Sigmoid colon (tissue), 7 donors: Measurements from ENCODE around the gene MTUS2. TPM values are rescaled to one million over a fixed set of nuclear protein-coding genes. Genes with fewer than 3 reads are reported as not detected.

Experiments used
- DNase-seq: peaks from one replicate; pipeline ENCODE4 v3.0.0-alpha.2; 2019
- H3K27ac ChIP-seq, 4 donors: fragments of 200-600 bp; sonication (generic); one replicate each; pipeline ENCODE4 v1.5.1; 2016 to 2019; ENCODE audit warnings: mild to moderate bottlenecking in 1 of 4
- H3K27me3 ChIP-seq, 3 donors: fragments of 200-600 bp; sonication (generic); one replicate each; pipeline ENCODE4 v1.5.1; 2019; ENCODE audit warnings: mild to moderate bottlenecking in 1 of 3
- H3K36me3 ChIP-seq, 4 donors: fragments of 200-600 bp; sonication (generic); one replicate each; pipeline ENCODE4 v1.5.1; 2016 to 2019
- H3K4me1 ChIP-seq, 4 donors: fragments of 200-600 bp; sonication (generic); one replicate each; pipeline ENCODE4 v1.5.1; 2017 to 2019
- H3K4me3 ChIP-seq, 4 donors: fragments of 200-600 bp; sonication (generic); one replicate each; pipeline ENCODE4 v1.5.1; 2017 to 2019; ENCODE audit warnings: mild to moderate bottlenecking in 2 of 4, moderate library complexity in 1 of 4
- H3K9me3 ChIP-seq, 4 donors: fragments of 200-600 bp in 3 of 4; sonication (generic) in 3 of 4; one replicate each; pipeline versions ENCODE4 v1.5.1 to v1.6.1; 2013 to 2019
- EP300 ChIP-seq, 4 donors: sonication (generic); formaldehyde crosslinking; IDR thresholded peaks; one replicate each; pipeline ENCODE4 v1.6.1; 2017; ENCODE audit warnings: antibody characterized with exemption in 4 of 4
- POLR2A ChIP-seq, 2 donors: fragments of 450-650 bp; IDR thresholded peaks; one replicate each; pipeline ENCODE4 v1.6.1; 2016; ENCODE audit warnings: antibody characterized with exemption in 2 of 2, mild to moderate bottlenecking in 2 of 2, moderate library complexity in 2 of 2
- POLR2AphosphoS5 ChIP-seq, 4 donors: sonication (generic); formaldehyde crosslinking; IDR thresholded peaks; one replicate each; pipeline ENCODE4 v1.6.1; 2017; ENCODE audit warnings: antibody characterized with exemption in 4 of 4
- WGBS, 2 donors: extraction: QIAGEN DNeasy Blood & Tissue Kit; methylation state at CpG; one replicate each; pipeline ENCODE4 v1.1.7; 2013; 5-methylcytosine and 5-hydroxymethylcytosine counted together
- intact Hi-C: fragments of 100-400 bp; cut with DNase I; formaldehyde crosslinking; loops from one replicate; pipeline ENCODE4 v1.15.1; 2023
- polyA plus RNA-seq, 3 donors: library from polyadenylated mRNA; stranded (reverse); fragments of 200-250 nt; gene quantifications; one replicate each; pipeline ENCODE4 v1.2.3, GENCODE V29; 2013
- total RNA-seq, 4 donors: library from RNA; depleted of rRNA; stranded (reverse); fragments of >200 nt; gene quantifications; one replicate each; pipeline ENCODE4 v1.1.0, GENCODE V29; 2016
- TF ChIP-seq, protein P1 (sequence below), 4 experiments: fragments of 450-650 bp in 3 of 4; fragments of 200-600 bp in 1 of 4; IDR thresholded peaks; one replicate each; pipeline ENCODE4 v1.5.1; 2016 to 2019; ENCODE audit warnings: antibody characterized with exemption in 4 of 4, mild to moderate bottlenecking in 3 of 4, moderate library complexity in 2 of 4
- donor health status: healthy with polysubstance abuse.
- donor health status: Bipolar disorder and iron deficiency.
- donor health status: healthy.

MTUS2 gene
- total and polyA plus RNA-seq, 7 donors: 0.23 to 2.2 (median 0.85) TPM; not detected in 1

DNA sequence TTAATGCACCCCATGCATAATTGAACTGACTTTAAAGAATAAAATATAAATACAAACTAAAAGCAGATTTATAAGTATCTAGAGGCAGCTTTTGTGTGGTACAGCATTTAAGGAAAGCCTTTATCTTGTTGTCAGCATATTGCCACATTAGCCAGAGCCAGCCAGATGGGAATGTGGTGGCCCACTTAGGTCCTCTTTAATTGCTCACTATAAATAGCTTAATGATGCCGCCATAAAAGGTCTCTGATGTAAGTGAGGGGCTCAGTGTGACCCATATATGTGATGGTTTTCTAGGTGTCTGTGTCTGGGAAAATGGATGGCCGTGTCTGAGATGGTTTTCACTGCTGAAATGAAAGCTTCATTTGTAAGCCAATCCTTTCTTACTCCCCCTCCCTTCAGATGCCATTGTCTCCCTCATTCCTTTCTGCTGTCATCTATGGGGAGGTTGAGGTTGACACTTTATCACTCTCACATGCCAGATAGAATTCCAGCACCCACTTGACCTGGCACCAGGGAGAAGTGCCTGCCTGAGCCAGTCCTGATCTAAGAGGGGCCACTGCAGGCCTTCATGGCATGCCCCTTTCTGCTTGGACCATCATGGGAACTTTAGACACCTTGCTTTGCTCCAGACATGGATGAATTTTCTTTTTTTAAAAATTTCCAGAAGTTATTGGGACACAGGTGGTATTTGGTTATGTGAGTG lies 135.3 kb downstream of the MTUS2 start:
- H3K27me3 ChIP-seq: no peaks in the 10 kb centered on the region
- WGBS, 2 donors: 56 to 60% methylated on average over 2 of the region's 2 CpGs
- intact Hi-C loops: no loop called here
- H3K27ac ChIP-seq: no peak overlapping the region
- DNase-seq: no peak
- H3K4me1 ChIP-seq: no peaks in the 10 kb centered on the region
- H3K36me3 ChIP-seq: no peaks in the 10 kb centered on the region
- no peak for TF ChIP-seq POLR2AphosphoS5 (IDR thresholded peaks at IDR 0.05)
- TF ChIP-seq POLR2A (IDR thresholded peaks at IDR 0.05): no peak
- TF ChIP-seq EP300 (IDR thresholded peaks at IDR 0.05): no peak
- TF ChIP-seq, protein P1, sequence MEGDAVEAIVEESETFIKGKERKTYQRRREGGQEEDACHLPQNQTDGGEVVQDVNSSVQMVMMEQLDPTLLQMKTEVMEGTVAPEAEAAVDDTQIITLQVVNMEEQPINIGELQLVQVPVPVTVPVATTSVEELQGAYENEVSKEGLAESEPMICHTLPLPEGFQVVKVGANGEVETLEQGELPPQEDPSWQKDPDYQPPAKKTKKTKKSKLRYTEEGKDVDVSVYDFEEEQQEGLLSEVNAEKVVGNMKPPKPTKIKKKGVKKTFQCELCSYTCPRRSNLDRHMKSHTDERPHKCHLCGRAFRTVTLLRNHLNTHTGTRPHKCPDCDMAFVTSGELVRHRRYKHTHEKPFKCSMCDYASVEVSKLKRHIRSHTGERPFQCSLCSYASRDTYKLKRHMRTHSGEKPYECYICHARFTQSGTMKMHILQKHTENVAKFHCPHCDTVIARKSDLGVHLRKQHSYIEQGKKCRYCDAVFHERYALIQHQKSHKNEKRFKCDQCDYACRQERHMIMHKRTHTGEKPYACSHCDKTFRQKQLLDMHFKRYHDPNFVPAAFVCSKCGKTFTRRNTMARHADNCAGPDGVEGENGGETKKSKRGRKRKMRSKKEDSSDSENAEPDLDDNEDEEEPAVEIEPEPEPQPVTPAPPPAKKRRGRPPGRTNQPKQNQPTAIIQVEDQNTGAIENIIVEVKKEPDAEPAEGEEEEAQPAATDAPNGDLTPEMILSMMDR (IDR thresholded peaks at IDR 0.05): no peak
- H3K9me3 ChIP-seq: no peaks in the 10 kb centered on the region
- no peak overlapping the region for H3K4me3 ChIP-seq

DNA sequence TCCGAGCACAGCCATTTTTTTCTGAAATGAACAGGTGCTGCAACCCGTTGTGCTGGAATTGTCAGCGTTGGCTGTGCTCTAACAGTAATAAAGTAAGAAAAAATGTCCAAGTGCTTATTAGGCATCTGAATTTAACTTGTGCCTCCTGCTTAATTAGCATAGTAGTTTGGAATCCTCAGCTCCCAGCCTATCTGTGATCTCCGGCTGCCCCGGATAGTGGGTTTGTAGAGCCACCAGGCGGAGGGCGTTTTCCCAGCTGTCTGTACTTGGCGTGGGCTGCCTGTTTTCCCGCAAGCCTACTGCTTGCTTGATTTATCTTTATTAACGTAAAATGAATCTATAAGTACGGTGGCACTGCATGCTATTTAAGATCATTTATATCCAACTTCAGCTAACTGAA lies 137.9 kb downstream of the MTUS2 start:
- Histone ChIP-seq H3K27me3 (no peaks in the 10 kb centered on the region), H3K9me3 (no peaks in the 10 kb centered on the region), H3K4me3 (no peak overlapping the region), H3K36me3 (no peaks in the 10 kb centered on the region), H3K4me1 (no peaks in the 10 kb centered on the region), H3K27ac (no peak overlapping the region)
- DNase-seq: no peak
- TF ChIP-seq EP300 (IDR thresholded peaks at IDR 0.05): no peak
- TF ChIP-seq POLR2AphosphoS5 (IDR thresholded peaks at IDR 0.05): no peak
- TF ChIP-seq, protein P1 (IDR thresholded peaks at IDR 0.05): no peak
- no peak for TF ChIP-seq POLR2A (IDR thresholded peaks at IDR 0.05)
- 80 to 81% methylated on average over 11 of the region's 11 CpGs for WGBS, 2 donors
- intact Hi-C loops: no loop called here

DNA sequence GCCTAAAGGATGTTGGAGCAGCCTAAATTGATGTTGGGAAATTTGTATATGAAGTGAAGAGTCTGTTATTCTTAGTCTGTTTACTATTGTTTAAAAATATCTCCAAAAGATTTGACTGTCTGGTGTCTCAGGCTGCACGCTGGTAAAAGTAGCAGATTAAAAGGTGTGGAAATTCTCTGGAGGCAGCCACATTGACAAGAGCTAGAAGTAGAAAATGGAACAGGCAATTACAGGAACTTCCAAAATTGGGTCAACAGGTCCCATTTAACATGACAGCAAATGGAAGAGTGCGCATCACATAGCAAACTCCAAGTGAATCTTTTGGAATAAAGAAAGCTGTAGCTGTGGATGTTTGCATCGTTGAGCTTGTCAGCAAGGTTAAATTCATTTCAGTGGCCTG lies 138.3 kb downstream of the MTUS2 start:
- H3K27me3 ChIP-seq: no peaks in the 10 kb centered on the region
- no peak overlapping the region for H3K27ac ChIP-seq
- H3K4me1 ChIP-seq: no peaks in the 10 kb centered on the region
- intact Hi-C loops: no loop called here
- DNase-seq: no peak
- no peaks in the 10 kb centered on the region for H3K36me3 ChIP-seq
- WGBS, 2 donors: 81 to 83% methylated on average over 3 of the region's 3 CpGs
- TF ChIP-seq POLR2A (IDR thresholded peaks at IDR 0.05) (no peak), EP300 (IDR thresholded peaks at IDR 0.05) (no peak), POLR2AphosphoS5 (IDR thresholded peaks at IDR 0.05) (no peak)
- TF ChIP-seq, protein P1 (IDR thresholded peaks at IDR 0.05): no peak
- H3K9me3 ChIP-seq: no peaks in the 10 kb centered on the region
- no peak overlapping the region for H3K4me3 ChIP-seq

DNA sequence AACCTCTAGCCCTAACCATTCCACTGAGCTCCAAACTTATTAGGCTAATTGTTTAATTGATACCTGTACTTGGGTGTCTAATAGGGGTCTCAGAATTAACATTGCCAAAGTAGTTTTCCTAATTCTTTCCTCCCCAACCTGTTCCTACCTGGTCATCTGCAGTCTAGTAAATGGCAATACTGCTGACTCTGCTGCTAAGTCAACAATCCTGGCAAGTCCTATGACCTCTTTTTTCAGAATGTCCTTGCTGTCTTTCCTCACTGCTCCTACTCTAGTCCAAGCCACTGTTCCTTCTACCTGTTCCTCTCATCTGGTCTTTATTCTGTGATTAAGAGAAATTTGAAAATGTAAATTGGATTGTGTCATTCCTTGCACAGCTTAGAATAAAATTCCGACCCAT lies 143.9 kb downstream of the MTUS2 start:
- Histone ChIP-seq H3K27me3 (no peaks in the 10 kb centered on the region), H3K9me3 (no peaks in the 10 kb centered on the region), H3K4me1 (no peaks in the 10 kb centered on the region), H3K36me3 (no peaks in the 10 kb centered on the region), H3K27ac (no peak overlapping the region), H3K4me3 (no peak overlapping the region)
- intact Hi-C loops: no loop called here
- WGBS, 2 donors: 88 to 93% methylated on average over 1 of the region's 1 CpG
- TF ChIP-seq EP300 (IDR thresholded peaks at IDR 0.05): no peak
- no peak for DNase-seq

DNA sequence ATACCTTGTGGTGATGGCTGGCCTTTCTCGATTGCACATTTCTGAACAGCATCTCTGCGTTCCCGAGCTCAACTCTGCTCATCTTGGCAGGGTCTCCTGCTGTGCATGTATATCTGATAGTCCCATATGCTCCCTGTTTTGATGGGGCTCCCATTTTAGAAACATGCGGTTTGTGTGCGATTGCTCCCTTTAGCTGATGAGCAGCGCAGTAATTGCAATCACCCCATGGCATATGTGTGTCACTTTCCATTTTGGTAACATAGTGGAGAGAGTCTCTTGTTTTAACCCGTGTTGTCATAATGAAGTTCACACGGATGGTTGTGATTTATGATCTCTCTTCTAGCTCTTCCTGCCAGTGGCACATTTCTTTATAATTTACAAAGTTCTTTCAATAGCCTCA lies 144.7 kb downstream of the MTUS2 start:
- TF ChIP-seq EP300 (IDR thresholded peaks at IDR 0.05) (no peak), POLR2A (IDR thresholded peaks at IDR 0.05) (no peak), POLR2AphosphoS5 (IDR thresholded peaks at IDR 0.05) (no peak)
- TF ChIP-seq, protein P1 (IDR thresholded peaks at IDR 0.05): no peak
- no peak for DNase-seq
- Histone ChIP-seq H3K4me3 (no peak overlapping the region), H3K27ac (no peak overlapping the region), H3K9me3 (no peaks in the 10 kb centered on the region), H3K36me3 (no peaks in the 10 kb centered on the region), H3K4me1 (no peaks in the 10 kb centered on the region), H3K27me3 (no peaks in the 10 kb centered on the region)
- intact Hi-C loops: no loop called here
- 87 to 88% methylated on average over 8 of the region's 8 CpGs for WGBS, 2 donors
